Spleen (tissue), 11 donors: ENCODE measurements around the gene KCNJ2. TPM values are rescaled to one million over a fixed set of nuclear protein-coding genes. Genes with fewer than 3 reads are reported as not detected.

Experiments
- DNase-seq: peaks from one replicate; pipeline ENCODE4 v3.0.0-alpha.2; 2020
- H3K27ac ChIP-seq, 8 donors: fragments of 200-600 bp; sonication (generic) in 7 of 8; 1 replicate in 4 of 8; 2 replicates in 4 of 8; pipeline versions ENCODE4 v1.5.0 to v1.8.0; 2016 to 2021; ENCODE audit warnings: inconsistent platforms in 4 of 8, mild to moderate bottlenecking in 4 of 8, moderate library complexity in 1 of 8
- H3K27me3 ChIP-seq, 7 donors: fragments of 200-600 bp; sonication (generic) in 6 of 7; replicated peaks in 1 of 7; 1 replicate in 4 of 7; 2 replicates in 3 of 7; pipeline versions ENCODE4 v1.5.0 to v1.8.0; 2016 to 2021; ENCODE audit warnings: inconsistent platforms in 3 of 7, mild to moderate bottlenecking in 1 of 7
- H3K36me3 ChIP-seq, 6 donors: fragments of 200-600 bp; sonication (generic) in 5 of 6; 1 replicate in 4 of 6; 2 replicates in 2 of 6; pipeline versions ENCODE4 v1.5.0 to v1.8.0; 2016 to 2021; ENCODE audit warnings: inconsistent platforms in 2 of 6
- H3K4me1 ChIP-seq, 6 donors: fragments of 200-600 bp; sonication (generic) in 5 of 6; 1 replicate in 3 of 6; 2 replicates in 3 of 6; pipeline versions ENCODE4 v1.5.0 to v1.8.0; 2016 to 2021; ENCODE audit warnings: inconsistent platforms in 3 of 6
- H3K4me3 ChIP-seq, 8 donors: fragments of 200-600 bp; sonication (generic) in 7 of 8; 1 replicate in 4 of 8; 2 replicates in 4 of 8; pipeline versions ENCODE4 v1.5.0 to v1.8.0; 2016 to 2021; ENCODE audit warnings: inconsistent platforms in 4 of 8, mild to moderate bottlenecking in 4 of 8, moderate library complexity in 2 of 8
- H3K9me3 ChIP-seq, 8 donors: fragments of 200-600 bp; sonication (generic) in 7 of 8; 1 replicate in 4 of 8; 2 replicates in 4 of 8; pipeline versions ENCODE4 v1.5.0 to v1.8.0; 2016 to 2021; ENCODE audit warnings: inconsistent platforms in 4 of 8
- POLR2A ChIP-seq, 3 donors: fragments of 450-650 bp; IDR thresholded peaks; one replicate each; pipeline ENCODE4 v1.5.1; 2017; ENCODE audit warnings: antibody characterized with exemption in 3 of 3, mild to moderate bottlenecking in 1 of 3
- POLR2AphosphoS5 ChIP-seq, 3 donors: sonication (generic); formaldehyde crosslinking; IDR thresholded peaks; one replicate each; pipeline ENCODE4 v1.5.1; 2017; ENCODE audit warnings: antibody characterized with exemption in 3 of 3
- WGBS, 5 donors: extraction: QIAGEN DNeasy Blood & Tissue Kit in 3 of 5; methylation state at CpG; one replicate each; pipeline versions ENCODE4 v1.1.5 to v1.1.7; 2013 to 2018; 5-methylcytosine and 5-hydroxymethylcytosine counted together
- intact Hi-C: fragments of 100-400 bp; cut with DNase I; formaldehyde crosslinking; loops from one replicate; pipeline ENCODE4 v1.15.0; 2023; ENCODE audit warnings: low total_unique reads
- polyA plus RNA-seq, 3 donors: library from polyadenylated mRNA; stranded (reverse); fragments of 200-250 nt; gene quantifications; one replicate each; pipeline ENCODE4 v1.2.1, GENCODE V29; 2013
- total RNA-seq, 7 donors: library from RNA; depleted of rRNA in 3 of 7; stranded (reverse); fragments of >200 nt in 3 of 7; fragmentation: NEBNext Ultra II Directional in 4 of 7; extraction: Animal tissue kit (Norgen Biotek cat#: 25700) in 4 of 7; gene quantifications; one replicate each; pipeline versions ENCODE4 v1.1.0 to v1.2.1, GENCODE V29; 2016 to 2021
- TF ChIP-seq, protein P1 (sequence below), 11 experiments: fragments of 200-600 bp in 7 of 11; fragments of 450-650 bp in 4 of 11; sonication (generic) in 4 of 11; IDR thresholded peaks in 8 of 11; conservative IDR thresholded peaks in 3 of 11; 1 replicate in 7 of 11; 2 replicates in 4 of 11; pipeline versions ENCODE4 v1.4.0 to v1.8.0; 2016 to 2021; ENCODE audit warnings: antibody characterized with exemption in 11 of 11, inconsistent platforms in 4 of 11, mild to moderate bottlenecking in 1 of 11
- donor health status: healthy with polysubstance abuse.
- donor health status: DM: no; HTN: no; CAD: no; lungs with moderate emphysema.
- donor health status: DM: no; HTN: no; CAD: no.
- donor health status: Bipolar disorder and iron deficiency.
- donor health status: healthy.
- donor health status: DM: no; HTN: no; CAD: no.
- donor health status: DM: yes; HTN: yes; CAD: no.

KCNJ2 gene
- total and polyA plus RNA-seq, 10 donors: 0.91 to 34.1 (median 21.5) TPM

DNA sequence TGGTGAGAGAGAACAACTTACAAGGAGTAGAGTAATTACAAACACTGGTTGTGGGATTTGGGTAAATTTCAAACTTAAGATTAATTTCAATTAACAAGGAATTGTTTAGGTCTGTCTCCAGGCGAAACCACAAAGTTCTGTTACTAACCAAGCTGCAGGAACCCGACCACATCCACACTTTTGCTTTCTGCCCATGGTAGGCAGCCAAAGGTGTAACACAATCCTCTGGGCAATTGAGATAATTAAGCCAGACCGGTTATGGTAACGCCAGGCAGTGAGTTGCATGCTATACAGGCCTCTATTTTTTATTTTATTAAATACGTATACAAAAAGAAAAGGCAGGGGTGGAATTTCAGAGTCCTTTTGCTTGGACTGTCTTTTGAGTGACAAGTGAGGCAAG lies 12.0 kb downstream of the KCNJ2 start:
- no peak for DNase-seq
- Histone ChIP-seq H3K36me3 (peaks cover 0 to 27% (median 0%) of the 10 kb centered on the region in 6 donors), H3K4me1 (peaks cover 0 to 4% (median 0%) of the 10 kb centered on the region in 6 donors), H3K27ac (no peak overlapping the region), H3K9me3 (no peaks in the 10 kb centered on the region), H3K4me3 (no peak overlapping the region), H3K27me3 (peaks cover 0 to 4% (median 0%) of the 10 kb centered on the region in 7 donors)
- TF ChIP-seq POLR2A (IDR thresholded peaks at IDR 0.05) (no peak), POLR2AphosphoS5 (IDR thresholded peaks at IDR 0.05) (no peak)
- TF ChIP-seq, protein P1, sequence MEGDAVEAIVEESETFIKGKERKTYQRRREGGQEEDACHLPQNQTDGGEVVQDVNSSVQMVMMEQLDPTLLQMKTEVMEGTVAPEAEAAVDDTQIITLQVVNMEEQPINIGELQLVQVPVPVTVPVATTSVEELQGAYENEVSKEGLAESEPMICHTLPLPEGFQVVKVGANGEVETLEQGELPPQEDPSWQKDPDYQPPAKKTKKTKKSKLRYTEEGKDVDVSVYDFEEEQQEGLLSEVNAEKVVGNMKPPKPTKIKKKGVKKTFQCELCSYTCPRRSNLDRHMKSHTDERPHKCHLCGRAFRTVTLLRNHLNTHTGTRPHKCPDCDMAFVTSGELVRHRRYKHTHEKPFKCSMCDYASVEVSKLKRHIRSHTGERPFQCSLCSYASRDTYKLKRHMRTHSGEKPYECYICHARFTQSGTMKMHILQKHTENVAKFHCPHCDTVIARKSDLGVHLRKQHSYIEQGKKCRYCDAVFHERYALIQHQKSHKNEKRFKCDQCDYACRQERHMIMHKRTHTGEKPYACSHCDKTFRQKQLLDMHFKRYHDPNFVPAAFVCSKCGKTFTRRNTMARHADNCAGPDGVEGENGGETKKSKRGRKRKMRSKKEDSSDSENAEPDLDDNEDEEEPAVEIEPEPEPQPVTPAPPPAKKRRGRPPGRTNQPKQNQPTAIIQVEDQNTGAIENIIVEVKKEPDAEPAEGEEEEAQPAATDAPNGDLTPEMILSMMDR (IDR thresholded peaks at IDR 0.05 in 8 of 11, conservative IDR thresholded peaks at IDR 0.05 in 3 of 11): no peak
- 55 to 82% (median 76%) methylated on average over 5 of the region's 5 CpGs for WGBS, 5 donors
- intact Hi-C loops: no loop called here

DNA sequence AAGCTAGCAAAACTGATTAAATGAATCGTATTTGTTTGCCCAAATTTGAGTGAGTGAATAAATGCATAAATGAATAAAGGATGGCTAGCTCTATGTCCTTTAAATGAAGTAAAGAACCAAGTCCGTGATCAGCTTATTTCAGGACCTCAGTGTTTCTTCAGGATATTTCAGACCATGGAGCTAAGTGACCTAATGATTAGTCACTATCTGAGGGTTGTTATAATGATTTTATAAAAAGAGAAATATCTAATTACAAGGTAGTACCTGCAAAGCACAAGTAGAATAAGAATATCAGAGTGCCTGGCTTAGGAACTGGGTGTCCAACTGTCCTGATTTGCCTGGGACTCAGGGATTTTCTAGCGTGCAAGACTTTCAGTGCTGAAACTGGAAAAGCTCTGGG lies 12.5 kb downstream of the KCNJ2 start:
- H3K4me3 ChIP-seq: no peak overlapping the region
- TF ChIP-seq, protein P1 (IDR thresholded peaks at IDR 0.05 in 8 of 11, conservative IDR thresholded peaks at IDR 0.05 in 3 of 11): no peak
- TF ChIP-seq POLR2AphosphoS5 (IDR thresholded peaks at IDR 0.05): no peak
- TF ChIP-seq POLR2A (IDR thresholded peaks at IDR 0.05): no peak
- DNase-seq: no peak
- peaks cover 0 to 4% (median 0%) of the 10 kb centered on the region in 7 donors for H3K27me3 ChIP-seq
- peaks cover 0 to 22% (median 0%) of the 10 kb centered on the region in 6 donors for H3K36me3 ChIP-seq
- H3K27ac ChIP-seq: no peak overlapping the region
- WGBS, 5 donors: 85 to 97% (median 90%) methylated on average over 3 of the region's 3 CpGs
- peaks cover 0 to 4% (median 0%) of the 10 kb centered on the region in 6 donors for H3K4me1 ChIP-seq
- H3K9me3 ChIP-seq: no peaks in the 10 kb centered on the region
- intact Hi-C loops: no loop called here

DNA sequence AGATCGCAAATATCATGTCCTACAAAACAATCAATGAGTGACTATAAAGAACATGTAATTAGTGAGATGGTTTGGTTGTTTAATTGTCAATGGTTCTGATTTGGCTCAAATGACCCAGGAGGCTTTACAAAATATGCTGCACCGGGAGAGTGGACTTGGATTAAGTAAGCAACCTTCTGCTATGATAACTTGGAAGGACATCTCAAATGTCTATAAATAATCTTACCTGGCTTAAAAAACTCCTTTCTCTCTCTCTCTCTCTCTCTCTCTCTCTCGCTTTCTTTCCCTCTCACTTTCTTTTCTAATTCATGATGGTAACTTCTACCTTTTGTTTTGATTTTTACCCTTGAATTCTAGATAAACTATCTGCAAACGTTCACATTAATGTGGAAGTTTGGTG lies 14.2 kb downstream of the KCNJ2 start:
- TF ChIP-seq POLR2A (IDR thresholded peaks at IDR 0.05) (no peak), POLR2AphosphoS5 (IDR thresholded peaks at IDR 0.05) (no peak)
- TF ChIP-seq, protein P1 (IDR thresholded peaks at IDR 0.05 in 8 of 11, conservative IDR thresholded peaks at IDR 0.05 in 3 of 11): no peak
- 85 to 91% (median 88%) methylated on average over 4 of the region's 4 CpGs for WGBS, 5 donors
- intact Hi-C loops: no loop called here
- Histone ChIP-seq H3K4me1 (no peaks in the 10 kb centered on the region), H3K27ac (no peak overlapping the region), H3K27me3 (peaks cover 0 to 4% (median 0%) of the 10 kb centered on the region in 7 donors), H3K36me3 (peaks cover 0 to 12% (median 0%) of the 10 kb centered on the region in 6 donors), H3K9me3 (no peaks in the 10 kb centered on the region), H3K4me3 (no peak overlapping the region)
- DNase-seq: no peak

DNA sequence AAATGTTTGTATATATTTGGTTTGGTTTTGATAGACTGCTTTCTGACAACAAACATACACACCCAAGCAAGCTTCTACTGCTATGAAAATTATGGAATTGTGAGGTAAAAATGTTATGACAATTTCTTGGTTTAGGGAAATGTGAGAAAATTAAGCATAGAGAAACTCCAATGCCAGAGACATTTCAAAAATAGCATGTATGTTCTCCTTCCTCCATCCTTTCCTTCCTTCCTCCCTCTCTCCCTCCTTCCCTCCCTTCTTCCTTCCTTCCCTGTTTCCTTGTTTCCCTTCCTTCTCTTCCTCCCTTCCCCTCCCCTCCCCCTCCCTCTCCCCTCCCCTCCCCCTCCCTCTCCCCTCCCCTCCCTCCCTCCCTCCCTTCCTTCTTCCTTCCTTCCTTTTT lies 14.9 kb downstream of the KCNJ2 start:
- Histone ChIP-seq H3K36me3 (peaks cover 0 to 7% (median 0%) of the 10 kb centered on the region in 6 donors), H3K4me1 (no peaks in the 10 kb centered on the region), H3K4me3 (no peak overlapping the region), H3K9me3 (no peaks in the 10 kb centered on the region), H3K27me3 (peaks cover 0 to 4% (median 0%) of the 10 kb centered on the region in 7 donors), H3K27ac (no peak overlapping the region)
- TF ChIP-seq POLR2AphosphoS5 (IDR thresholded peaks at IDR 0.05) (no peak), POLR2A (IDR thresholded peaks at IDR 0.05) (no peak)
- TF ChIP-seq, protein P1 (IDR thresholded peaks at IDR 0.05 in 8 of 11, conservative IDR thresholded peaks at IDR 0.05 in 3 of 11): no peak
- intact Hi-C loops: no loop called here
- DNase-seq: no peak
